Stomach (tissue), 9 donors: ENCODE measurements around the gene COL9A3. TPM values are rescaled to one million over a fixed set of nuclear protein-coding genes. Genes with fewer than 3 reads are reported as not detected.
A peak's percentile ranks its signal among the peaks of the same experiment; 100 is the strongest.

Experiments used
- DNase-seq, 2 donors: peaks; one replicate each; pipeline versions ENCODE4 v3.0.0 to v3.0.0-alpha.2; 2013 to 2019
- H3K27ac ChIP-seq, 5 donors: fragments of 200-600 bp in 4 of 5; sonication (generic) in 4 of 5; one replicate each; pipeline ENCODE4 v1.5.1; 2013 to 2019; ENCODE audit warnings: mild to moderate bottlenecking in 1 of 5, moderate library complexity in 1 of 5
- H3K27me3 ChIP-seq, 3 donors: fragments of 200-600 bp; sonication (generic); one replicate each; pipeline ENCODE4 v1.5.1; 2017 to 2019; ENCODE audit warnings: mixed run types in 1 of 3
- H3K36me3 ChIP-seq, 4 donors: fragments of 200-600 bp; sonication (generic); 1 replicate in 3 of 4; 2 replicates in 1 of 4; pipeline ENCODE4 v1.5.1; 2016 to 2019
- H3K4me1 ChIP-seq, 4 donors: fragments of 200-600 bp; sonication (generic); one replicate each; pipeline ENCODE4 v1.5.1; 2016 to 2019
- H3K4me3 ChIP-seq, 4 donors: fragments of 200-600 bp; sonication (generic) in 3 of 4; one replicate each; pipeline ENCODE4 v1.5.1; 2016 to 2019; ENCODE audit warnings: mild to moderate bottlenecking in 1 of 4
- H3K9me3 ChIP-seq, 4 donors: fragments of 200-600 bp; sonication (generic); one replicate each; pipeline ENCODE4 v1.5.1; 2016 to 2019
- EP300 ChIP-seq: sonication (generic); formaldehyde crosslinking; IDR thresholded peaks from one replicate; pipeline ENCODE4 v1.6.1; 2017; ENCODE audit warnings: antibody characterized with exemption
- POLR2A ChIP-seq, 4 donors: fragments of 450-650 bp; IDR thresholded peaks; one replicate each; pipeline ENCODE4 v1.6.1; 2016; ENCODE audit warnings: antibody characterized with exemption in 4 of 4, control low read depth in 2 of 4, mild to moderate bottlenecking in 1 of 4, moderate library complexity in 1 of 4
- POLR2AphosphoS5 ChIP-seq, 3 donors: sonication (generic); formaldehyde crosslinking; IDR thresholded peaks; one replicate each; pipeline ENCODE4 v1.6.1; 2016; ENCODE audit warnings: antibody characterized with exemption in 3 of 3
- WGBS, 5 donors: extraction: QIAGEN DNeasy Blood & Tissue Kit in 3 of 5; methylation state at CpG; one replicate each; pipeline versions ENCODE4 v1.1.5 to v1.1.7; 2013 to 2018; 5-methylcytosine and 5-hydroxymethylcytosine counted together
- intact Hi-C: fragments of 100-400 bp; cut with DNase I; formaldehyde crosslinking; loops from one replicate; pipeline ENCODE4 v1.15.1; 2023; ENCODE audit warnings: low total_unique reads
- polyA plus RNA-seq, 3 donors: library from polyadenylated mRNA; stranded (reverse); fragments of 200-250 nt; gene quantifications; one replicate each; pipeline ENCODE4 v1.2.3, GENCODE V29; 2013
- total RNA-seq, 5 donors: library from RNA; depleted of rRNA; stranded (reverse); fragments of >200 nt; gene quantifications; one replicate each; pipeline versions ENCODE4 v1.1.0 to v1.2.3, GENCODE V29; 2014 to 2016
- TF ChIP-seq, protein P1 (sequence below), 7 experiments: fragments of 450-650 bp in 4 of 7; fragments of 200-600 bp in 3 of 7; sonication (generic) in 3 of 7; IDR thresholded peaks; one replicate each; pipeline ENCODE4 v1.5.1; 2016 to 2019; ENCODE audit warnings: antibody characterized with exemption in 7 of 7, control low read depth in 2 of 7, mild to moderate bottlenecking in 1 of 7
- donor health status: healthy with polysubstance abuse.
- donor health status: Bipolar disorder and iron deficiency.
- donor health status: healthy.

The COL9A3 gene
- total and polyA plus RNA-seq, 8 donors = 2.3 to 18.2 (median 3.9) TPM; not detected in 3

DNA sequence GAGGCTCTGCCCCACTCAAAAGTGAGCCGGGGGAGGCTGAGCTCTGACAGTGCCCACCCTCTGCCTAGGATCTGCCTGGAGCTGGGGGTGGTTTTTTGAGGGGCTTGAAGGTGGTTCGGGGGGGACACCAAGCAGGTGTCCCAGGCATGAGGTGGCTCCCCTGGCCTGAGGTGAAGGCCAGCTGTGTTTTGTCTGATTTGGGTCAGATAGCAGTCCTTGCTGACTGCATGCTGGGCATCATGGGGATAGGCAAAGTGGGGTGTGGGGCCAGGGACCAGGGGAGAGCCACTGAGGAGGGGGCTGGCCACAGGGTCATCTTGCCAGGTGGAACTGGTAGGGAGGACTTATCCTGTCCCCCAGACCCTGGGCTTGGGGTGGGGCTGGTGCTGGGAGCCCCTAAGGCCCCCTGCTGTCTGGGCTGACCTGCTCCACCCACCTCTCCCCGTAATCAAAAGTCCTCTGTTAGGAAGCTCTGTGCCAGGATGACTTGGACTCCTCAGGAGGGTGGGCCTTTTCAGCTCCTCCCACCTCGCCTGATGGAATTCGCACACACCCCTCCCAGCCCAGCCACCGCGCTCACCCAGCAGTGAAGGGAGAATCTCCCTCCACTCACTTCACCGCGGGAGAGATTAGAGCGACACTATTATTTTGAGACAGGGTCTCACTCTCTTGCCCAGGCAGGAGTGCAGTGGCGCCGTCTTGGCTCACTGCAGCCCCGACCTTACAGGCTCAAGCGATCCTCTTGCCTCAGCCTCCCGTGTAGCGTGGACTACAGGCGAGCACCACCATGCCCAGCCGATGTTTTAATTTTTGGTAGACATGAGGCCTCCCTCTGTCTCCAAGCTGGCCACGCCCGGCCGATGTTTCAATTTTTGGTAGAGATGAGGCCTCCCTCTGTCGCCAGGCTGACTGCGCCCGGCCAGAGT, 1.5 kb upstream of the COL9A3 start:
- TF ChIP-seq EP300 (no peak), POLR2A (IDR thresholded peaks at IDR 0.05) (no peak), POLR2AphosphoS5 (IDR thresholded peaks at IDR 0.05) (no peak)
- TF ChIP-seq, protein P1, sequence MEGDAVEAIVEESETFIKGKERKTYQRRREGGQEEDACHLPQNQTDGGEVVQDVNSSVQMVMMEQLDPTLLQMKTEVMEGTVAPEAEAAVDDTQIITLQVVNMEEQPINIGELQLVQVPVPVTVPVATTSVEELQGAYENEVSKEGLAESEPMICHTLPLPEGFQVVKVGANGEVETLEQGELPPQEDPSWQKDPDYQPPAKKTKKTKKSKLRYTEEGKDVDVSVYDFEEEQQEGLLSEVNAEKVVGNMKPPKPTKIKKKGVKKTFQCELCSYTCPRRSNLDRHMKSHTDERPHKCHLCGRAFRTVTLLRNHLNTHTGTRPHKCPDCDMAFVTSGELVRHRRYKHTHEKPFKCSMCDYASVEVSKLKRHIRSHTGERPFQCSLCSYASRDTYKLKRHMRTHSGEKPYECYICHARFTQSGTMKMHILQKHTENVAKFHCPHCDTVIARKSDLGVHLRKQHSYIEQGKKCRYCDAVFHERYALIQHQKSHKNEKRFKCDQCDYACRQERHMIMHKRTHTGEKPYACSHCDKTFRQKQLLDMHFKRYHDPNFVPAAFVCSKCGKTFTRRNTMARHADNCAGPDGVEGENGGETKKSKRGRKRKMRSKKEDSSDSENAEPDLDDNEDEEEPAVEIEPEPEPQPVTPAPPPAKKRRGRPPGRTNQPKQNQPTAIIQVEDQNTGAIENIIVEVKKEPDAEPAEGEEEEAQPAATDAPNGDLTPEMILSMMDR (IDR thresholded peaks at IDR 0.05) = no peak
- no peak overlapping the region for H3K27ac ChIP-seq
- no peak overlapping the region for H3K4me3 ChIP-seq
- WGBS, 5 donors = 22 to 33% (median 28%) methylated on average over 24 of the region's 24 CpGs
- intact Hi-C loops = no loop called here
- peaks cover 22 to 65% (median 48%) of the 10 kb centered on the region in 3 donors for H3K27me3 ChIP-seq
- DNase-seq = peak in 1 of 2 donors; percentile 78
- no peaks in the 10 kb centered on the region for H3K9me3 ChIP-seq
- H3K36me3 ChIP-seq = peaks cover 33 to 38% (median 37%) of the 10 kb centered on the region in 4 donors
- peaks cover 33 to 57% (median 54%) of the 10 kb centered on the region in 4 donors for H3K4me1 ChIP-seq

DNA sequence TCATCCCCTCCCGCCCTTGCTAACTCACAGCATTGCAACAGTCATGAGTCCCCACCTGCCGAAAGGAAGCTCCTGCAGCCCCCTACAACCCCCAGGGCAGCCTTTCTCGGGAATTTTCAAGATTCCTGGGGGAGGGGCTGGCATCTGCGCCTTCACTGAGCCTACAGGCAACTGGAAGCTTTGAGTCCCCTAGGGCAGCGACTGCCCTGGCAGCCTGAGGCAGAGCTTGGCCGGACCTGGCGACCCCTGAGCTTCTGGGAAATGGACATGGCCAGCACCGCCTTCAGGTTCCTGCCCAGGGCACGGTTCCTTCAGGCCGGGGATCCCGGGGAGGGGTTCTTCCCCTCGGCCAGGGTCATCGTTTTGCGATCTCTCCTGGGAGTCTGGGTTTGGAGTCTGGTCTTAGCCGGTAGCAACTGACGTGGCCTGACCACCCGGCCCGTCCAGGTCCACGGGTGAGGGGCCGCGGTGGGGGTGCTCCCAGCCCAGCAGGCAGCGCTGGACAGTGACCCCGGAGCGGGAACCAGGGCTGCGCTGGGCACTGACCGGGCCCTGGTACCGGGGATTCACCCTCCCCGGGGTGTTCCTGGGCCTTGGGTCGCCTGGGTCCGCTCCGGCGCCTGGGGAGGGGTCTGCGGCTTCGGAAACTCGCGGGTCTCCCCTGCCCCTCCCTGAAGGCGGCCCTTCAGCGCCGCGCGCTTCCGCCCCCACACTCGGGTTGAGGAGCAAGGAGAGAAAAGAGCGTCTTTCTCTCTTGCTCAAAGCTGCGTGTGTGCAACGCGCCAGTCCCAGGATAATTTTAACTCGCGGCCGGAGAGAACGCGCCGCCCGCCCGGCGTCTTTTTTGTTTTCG, 593 bp upstream of the COL9A3 start:
- Histone ChIP-seq H3K36me3 (peaks cover 24 to 29% (median 28%) of the 10 kb centered on the region in 4 donors), H3K27me3 (peaks cover 22 to 70% (median 48%) of the 10 kb centered on the region in 3 donors), H3K27ac (peak overlapping the region in 2 of 5 donors; percentile 2 to 21), H3K9me3 (no peaks in the 10 kb centered on the region), H3K4me1 (peaks cover 33 to 58% (median 56%) of the 10 kb centered on the region in 4 donors), H3K4me3 (peak overlapping the region; percentile 26 to 44 (median 32))
- peak in 1 of 2 donors; percentile 63 for DNase-seq
- 3 to 12% (median 4%) methylated on average over 10 to 57 of the region's 57 CpGs for WGBS, 5 donors
- intact Hi-C loops = no loop called here
- TF ChIP-seq POLR2AphosphoS5 (IDR thresholded peaks at IDR 0.05) = no peak
- TF ChIP-seq, protein P1 (IDR thresholded peaks at IDR 0.05) = no peak
- no peak for TF ChIP-seq EP300
- TF ChIP-seq POLR2A (IDR thresholded peaks at IDR 0.05) = no peak

DNA sequence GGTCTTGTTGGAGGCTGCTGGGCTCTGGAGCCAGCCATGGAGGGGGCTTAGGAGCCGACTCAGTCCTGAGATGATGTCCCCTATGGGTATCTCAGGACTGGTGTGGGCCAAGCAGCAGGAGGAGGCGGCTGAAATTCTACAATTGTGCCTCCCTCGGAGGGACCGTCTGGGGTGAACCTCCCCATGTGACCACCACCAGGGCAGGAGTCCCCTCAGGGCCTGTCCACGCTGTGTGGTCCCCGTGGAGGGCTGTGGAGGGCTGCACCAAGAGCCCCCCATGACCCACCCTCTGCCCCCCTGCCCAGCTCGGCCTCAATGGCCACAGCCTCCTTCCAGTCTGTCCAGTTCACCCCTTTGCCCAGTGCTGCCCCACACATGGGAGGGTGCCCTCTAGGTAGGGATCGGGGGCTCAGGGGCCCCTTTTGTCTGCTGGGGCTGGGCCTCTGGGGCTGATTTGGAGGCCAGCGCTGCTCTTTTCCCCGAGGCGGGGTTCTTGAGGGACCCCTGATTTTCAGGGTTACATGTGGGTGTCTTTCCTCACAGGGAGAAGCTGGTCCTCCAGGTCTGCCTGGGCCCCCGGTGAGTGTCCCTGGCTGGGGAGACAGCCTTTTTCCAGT, 1.2 kb downstream of the COL9A3 start:
- Histone ChIP-seq H3K36me3 (peaks cover 6 to 11% (median 10%) of the 10 kb centered on the region in 4 donors), H3K27me3 (peaks cover 22 to 70% (median 48%) of the 10 kb centered on the region in 3 donors), H3K27ac (peak overlapping the region in 1 of 5 donors; percentile 53), H3K4me1 (peaks cover 33 to 65% (median 56%) of the 10 kb centered on the region in 4 donors), H3K4me3 (no peak overlapping the region), H3K9me3 (no peaks in the 10 kb centered on the region)
- no peak for DNase-seq
- TF ChIP-seq POLR2A (IDR thresholded peaks at IDR 0.05) (no peak), EP300 (no peak), POLR2AphosphoS5 (IDR thresholded peaks at IDR 0.05) (no peak)
- TF ChIP-seq, protein P1 (IDR thresholded peaks at IDR 0.05) = no peak
- intact Hi-C loops = no loop called here
- 55 to 71% (median 65%) methylated on average over 7 to 12 of the region's 12 CpGs for WGBS, 5 donors
